HG02852 (cell line): ENCODE measurements around the gene ABCC1.
"Not testable (repeated sequence)": the region's sequence is repeated elsewhere in the genome, so short reads cannot be mapped to it uniquely, and the experiment has no call there.

Experiments
- ATAC-seq: cut with Tn5 transposase; IDR thresholded peaks from one replicate; pipeline ENCODE4 v1.9.1; 2021; ENCODE audit warnings: mild to moderate bottlenecking, moderate library complexity; ENCODE audit not compliant: unreplicated experiment

ABCC1 gene

GRCh38 chr16:16127469-16128116 is 178.2 kb downstream of the ABCC1 start:
- no peak for ATAC-seq

DNA sequence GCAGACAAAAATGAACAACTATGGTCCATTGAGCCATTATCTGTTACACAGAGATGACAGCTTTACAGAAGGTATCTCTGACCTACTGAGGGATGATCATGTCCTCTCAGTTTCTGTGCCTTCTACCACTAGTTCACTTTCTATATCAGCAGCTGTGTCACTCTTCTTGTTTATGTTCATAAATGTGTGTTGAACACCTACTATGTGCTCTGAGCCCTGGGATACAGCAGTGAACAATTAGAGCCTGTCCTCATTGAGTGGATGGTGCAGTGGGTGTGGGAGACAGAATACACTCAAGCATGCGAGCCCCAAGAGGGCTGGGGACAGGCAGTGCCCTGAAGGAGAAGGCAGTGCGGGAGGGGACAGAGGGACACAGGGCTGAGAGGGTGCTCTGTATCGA is 181.8 kb downstream of the ABCC1 start:
- no peak for ATAC-seq

GRCh38 chr16:16131659-16132058 is 182.2 kb downstream of the ABCC1 start:
- no peak for ATAC-seq

- ATAC-seq = no peak
These were observed 184.7 kb downstream of the ABCC1 start for GRCh38 chr16:16133943-16134604.

DNA sequence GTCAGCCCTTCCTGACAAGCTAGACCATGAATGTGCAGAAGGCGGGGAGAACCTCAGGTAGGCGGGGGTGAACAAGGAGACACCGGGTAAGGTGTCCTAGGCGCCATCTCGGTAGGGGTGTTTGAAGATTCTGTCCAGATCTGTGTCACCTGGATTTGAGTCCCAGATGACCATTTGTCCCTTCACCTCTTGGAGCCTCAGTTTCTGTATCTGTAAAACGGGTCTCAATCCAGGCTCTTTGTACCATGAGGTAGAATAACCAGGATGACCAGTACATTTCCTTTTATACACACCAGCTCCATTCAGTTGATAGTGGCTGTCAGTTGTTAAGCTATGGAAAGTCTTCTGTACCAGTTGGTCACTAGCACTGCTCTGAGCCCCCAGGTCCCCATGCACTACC is 187.2 kb downstream of the ABCC1 start:
- ATAC-seq = no peak

- no peak for ATAC-seq
These were observed 187.7 kb downstream of the ABCC1 start for GRCh38 chr16:16137110-16137509.

- no peak for ATAC-seq
These were observed 188.7 kb downstream of the ABCC1 start for GRCh38 chr16:16138034-16138635.

GRCh38 chr16:16139061-16139460 is 189.6 kb downstream of the ABCC1 start:
- no peak for ATAC-seq

- no peak for ATAC-seq
These were observed 190.4 kb downstream of the ABCC1 start for GRCh38 chr16:16139806-16140205.

GRCh38 chr16:16140537-16140936 is 191.1 kb downstream of the ABCC1 start:
- ATAC-seq = no peak

DNA sequence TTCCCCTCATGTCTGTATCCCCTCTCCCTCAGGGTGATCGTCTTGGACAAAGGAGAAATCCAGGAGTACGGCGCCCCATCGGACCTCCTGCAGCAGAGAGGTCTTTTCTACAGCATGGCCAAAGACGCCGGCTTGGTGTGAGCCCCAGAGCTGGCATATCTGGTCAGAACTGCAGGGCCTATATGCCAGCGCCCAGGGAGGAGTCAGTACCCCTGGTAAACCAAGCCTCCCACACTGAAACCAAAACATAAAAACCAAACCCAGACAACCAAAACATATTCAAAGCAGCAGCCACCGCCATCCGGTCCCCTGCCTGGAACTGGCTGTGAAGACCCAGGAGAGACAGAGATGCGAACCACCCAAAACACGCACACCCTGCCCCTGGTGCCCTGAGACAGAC is 191.7 kb downstream of the ABCC1 start:
- no peak for ATAC-seq

DNA sequence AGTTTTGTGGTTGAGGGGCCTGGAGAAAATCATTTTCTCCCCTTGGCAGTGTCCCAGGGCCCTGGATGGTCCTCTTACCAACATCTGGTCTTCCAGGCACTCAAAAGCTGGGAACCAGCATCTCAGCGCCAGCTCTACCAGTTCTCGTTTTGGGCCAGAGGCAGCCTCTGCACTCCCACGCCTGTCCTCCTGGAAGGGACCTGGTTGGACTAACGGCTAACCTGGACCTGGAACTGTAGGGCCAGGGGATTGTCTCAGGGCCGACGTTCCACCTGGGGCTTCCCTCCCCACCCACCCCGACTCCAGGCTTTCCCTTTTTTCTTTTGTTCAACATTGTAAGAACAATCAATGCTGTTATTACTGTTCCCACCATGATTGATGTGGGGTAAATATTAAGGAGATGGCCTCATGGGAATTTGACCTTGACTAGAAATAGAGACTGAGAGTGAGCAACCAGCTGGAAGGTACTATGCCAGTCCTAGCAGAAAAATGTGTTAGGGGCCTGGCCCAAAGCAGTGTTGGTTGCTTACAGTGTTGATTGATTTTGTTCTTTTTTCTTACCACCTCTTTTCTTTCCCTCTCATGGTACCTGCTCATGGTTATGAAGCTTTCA is 192.5 kb downstream of the ABCC1 start:
- ATAC-seq = no peak

GRCh38 chr16:16143038-16143763 is 193.8 kb downstream of the ABCC1 start:
- no peak for ATAC-seq

GRCh38 chr16:16143931-16144330 is 194.5 kb downstream of the ABCC1 start:
- ATAC-seq = no peak

DNA sequence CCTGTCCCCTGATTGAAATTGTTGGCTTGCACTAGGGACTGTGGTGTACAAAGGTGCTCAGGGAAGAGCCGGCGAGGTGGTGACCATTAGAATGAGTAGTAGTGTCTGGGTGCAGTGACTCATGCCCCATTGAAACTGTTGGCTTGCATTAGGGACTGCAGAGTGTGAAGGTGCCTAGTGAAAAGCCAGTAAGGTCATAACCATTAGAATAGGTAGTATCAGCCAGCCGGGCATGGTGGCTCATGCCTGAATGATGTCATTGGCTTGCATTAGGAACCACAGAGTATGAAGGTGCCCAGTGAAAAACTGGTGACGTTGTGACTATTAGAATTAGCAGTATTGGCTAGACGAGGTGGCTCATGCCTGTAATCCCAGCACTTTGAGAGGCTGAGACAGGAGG is 195.0 kb downstream of the ABCC1 start:
- ATAC-seq = no peak

GRCh38 chr16:16145286-16145685 is 195.9 kb downstream of the ABCC1 start:
- ATAC-seq = no peak

DNA sequence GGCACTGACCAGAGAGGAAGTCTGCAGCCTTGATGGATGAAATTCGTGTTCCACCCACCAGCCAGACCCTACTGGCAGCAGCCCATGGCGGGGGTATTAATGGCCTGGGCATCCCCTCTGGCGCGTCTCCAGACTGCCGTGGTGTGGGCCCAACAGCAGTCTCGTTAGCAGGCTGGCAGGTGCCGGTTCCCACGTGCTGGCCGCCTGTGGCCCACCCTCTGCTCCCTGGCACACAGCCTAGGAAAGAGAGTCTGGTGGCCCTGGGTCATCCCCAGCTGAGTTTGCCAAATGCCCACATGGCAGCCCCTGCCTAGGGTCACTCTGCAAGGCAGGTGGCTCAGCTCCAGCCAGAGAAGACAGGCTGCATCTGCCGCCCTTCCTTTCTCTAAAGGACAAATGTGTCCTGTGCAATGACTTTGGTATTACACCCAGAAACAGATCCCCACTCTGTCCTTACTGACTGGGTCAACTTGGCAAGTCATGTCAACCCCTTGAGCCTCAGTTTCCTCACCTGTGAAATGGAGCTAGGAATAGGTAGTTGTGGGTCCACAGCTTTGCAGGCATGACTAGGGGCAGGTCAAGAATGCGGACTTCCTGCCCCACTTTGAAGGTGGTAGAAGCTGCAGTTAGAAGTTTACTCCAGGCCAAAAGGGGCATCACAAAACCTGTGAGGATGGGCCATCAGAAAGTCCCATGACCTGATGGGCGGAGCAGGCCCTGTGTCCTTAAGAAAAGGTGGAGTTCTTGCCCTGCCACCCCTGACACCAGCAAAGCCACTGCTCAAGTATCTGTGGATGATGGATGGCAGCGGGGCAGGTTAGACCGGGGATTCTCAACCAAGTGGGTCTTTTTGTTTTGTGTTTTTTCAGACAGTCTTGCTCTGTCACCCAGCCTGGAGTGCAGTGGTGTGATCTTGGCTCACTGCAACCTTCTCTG is 197.2 kb downstream of the ABCC1 start:
- no peak for ATAC-seq

DNA sequence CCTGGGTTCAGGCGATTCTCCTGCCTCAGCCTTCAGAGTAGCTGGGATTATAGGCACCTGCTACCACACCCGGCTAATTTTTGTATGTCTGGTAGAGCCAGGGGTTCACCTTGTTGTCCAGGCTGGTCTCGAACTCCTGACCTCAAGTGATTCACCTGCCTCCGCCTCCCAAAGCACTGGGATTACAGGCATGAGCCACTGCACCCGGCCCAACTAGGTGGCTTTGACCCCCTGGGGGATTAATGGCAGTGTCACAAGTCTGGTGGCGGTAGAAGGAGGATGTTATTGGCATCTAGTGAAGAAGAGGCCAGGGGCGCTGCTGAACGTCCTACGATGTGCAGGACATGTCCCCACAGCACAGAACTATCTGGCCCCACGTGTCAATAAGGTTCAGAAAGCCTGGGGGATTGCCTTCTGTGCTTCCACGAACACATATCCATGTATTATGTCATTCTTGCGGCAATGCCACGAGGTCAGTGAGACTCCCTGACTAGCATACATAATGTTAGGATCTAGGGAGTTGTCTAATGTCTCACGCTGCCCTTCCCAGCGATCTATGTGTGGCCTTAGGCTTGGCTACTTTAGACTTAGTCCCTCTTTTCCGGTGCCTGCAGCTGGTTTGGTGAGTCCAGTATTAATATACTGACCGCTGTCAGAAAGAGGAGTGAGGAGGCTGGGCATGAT is 198.0 kb downstream of the ABCC1 start:
- ATAC-seq = no peak

- ATAC-seq = not testable (repeated sequence)
These were observed 198.7 kb downstream of the ABCC1 start for GRCh38 chr16:16148000-16148599.
